Neural crest cell (in vitro differentiated cells): ENCODE results near the gene DHRS7B. TPM values are rescaled to one million over a fixed set of nuclear protein-coding genes. Genes with fewer than 3 reads are reported as not detected.

Experiments used
- total RNA-seq: library from RNA; stranded (reverse); gene quantifications from 2 replicates; pipeline ENCODE4 v1.2.1, GENCODE V29; 2021

The DHRS7B gene
- total RNA-seq, 1 donor from 2014 or later, result 14.8 TPM

Other genes with a start within 250 kb of the DHRS7B start
- 386 and 390 TPM in 2 replicates for gene USP22, start 84.0 kb upstream of the DHRS7B start, total RNA-seq
- 31.3 and 31.6 TPM in 2 replicates for gene TMEM11, start 87.2 kb downstream of the DHRS7B start, total RNA-seq
- 6.3 and 6.7 TPM in 2 replicates for gene NATD1, start 126.4 kb downstream of the DHRS7B start, total RNA-seq
- 19.4 and 20.3 TPM in 2 replicates for gene MAP2K3, start 157.7 kb downstream of the DHRS7B start, total RNA-seq
- gene KCNJ12, start 249.4 kb downstream of the DHRS7B start, total RNA-seq, result 6.1 and 6.6 TPM in 2 replicates